ENCODE data around the gene EFCAB6. TPM values are rescaled to one million over a fixed set of nuclear protein-coding genes. Genes with fewer than 3 reads are reported as not detected.
A peak's percentile ranks its signal among the peaks of the same experiment; 100 is the strongest.

Gene EFCAB6
- total and polyA plus RNA-seq, 2 of the 4 experiments (the other 2 are of a cell fraction): 0.44 to 1.1 TPM

DNA sequence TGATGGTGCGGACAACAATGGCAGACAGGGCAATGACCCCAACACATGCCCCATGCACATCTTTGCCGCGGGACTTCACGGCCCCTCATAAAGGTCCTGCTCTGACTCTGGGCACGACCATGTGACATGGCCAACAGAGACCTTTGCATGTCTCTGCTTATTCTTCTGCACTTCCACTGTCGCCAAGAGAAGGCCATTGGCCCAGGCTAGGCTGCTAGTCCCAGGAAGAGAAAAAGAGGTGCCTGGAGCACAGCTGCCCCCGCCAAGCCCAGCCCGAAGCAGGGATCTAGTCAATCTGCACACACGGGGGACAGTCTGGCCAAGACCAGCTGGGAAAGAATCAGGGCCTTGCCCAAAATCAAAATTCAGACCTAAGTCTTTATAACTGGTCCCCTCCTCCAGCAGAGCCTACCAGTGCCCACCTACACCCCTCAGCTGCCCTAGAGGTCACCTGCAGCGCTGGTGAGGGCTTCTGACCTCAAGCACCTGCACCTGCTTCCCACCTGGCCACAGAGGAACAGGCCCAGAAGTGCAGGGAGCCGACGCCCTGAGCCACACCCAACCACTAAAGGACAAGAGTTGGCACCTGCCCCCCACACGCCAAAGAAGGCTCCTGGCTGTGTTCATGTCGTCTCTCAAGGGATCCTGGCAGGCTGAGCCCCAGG, 42.1 kb upstream of the EFCAB6 start:
- Histone ChIP-seq H3K27ac (ENCODE audit: insufficient read depth, low read length) (no peak overlapping the region), H4K5ac (ENCODE audit: low read depth, low read length) (no peak overlapping the region), H3K36me3 (ENCODE audit: control insufficient read depth, insufficient read depth, low read length) (no peaks in the 10 kb centered on the region), H2AK5ac (ENCODE audit: low read depth, low read length) (no peak overlapping the region), H3K79me1 (ENCODE audit: low read depth in 1 of 2, low read length in 2 of 2) (peaks cover 0 to 7% of the 10 kb centered on the region in 2 experiments; a peak in 1 of 4 replicates), H4K8ac (ENCODE audit: low read depth in 2 of 2, low read length in 2 of 2) (no peak overlapping the region), H2BK15ac (ENCODE audit: low read depth, low read length) (no peak overlapping the region), H3K4me2 (ENCODE audit: low read depth, low read length) (no peak overlapping the region), H2AK9ac (replicated peaks; ENCODE audit: low read depth, low read length, poor library complexity) (no peak overlapping the region), H2BK5ac (ENCODE audit: low read depth, low read length, poor library complexity, severe bottlenecking) (no peak overlapping the region), H3K4me1 (ENCODE audit: control insufficient read depth, insufficient read depth, low read length) (no peaks in the 10 kb centered on the region; the same call in 1 of the 2 replicates), H4K20me1 (ENCODE audit: insufficient read depth, low read length) (peaks cover 9% of the 10 kb centered on the region), H3K27me3 (ENCODE audit: control insufficient read depth, insufficient read depth, low read length) (peaks cover 1% of the 10 kb centered on the region; the same call in 1 of the 2 replicates), H3K4ac (ENCODE audit: low read depth, low read length) (no peak overlapping the region), H3K14ac (replicated peaks; ENCODE audit: low read depth, low read length) (no peak overlapping the region), H2BK120ac (ENCODE audit: low read depth, low read length) (no peak overlapping the region), H3K9ac (ENCODE audit: low read depth, low read length) (no peak overlapping the region), H3K23ac (ENCODE audit: low read depth, low read length) (no peak overlapping the region), H3K4me3 (ENCODE audit: insufficient read depth, low read depth, low read length) (no peak overlapping the region), H4K91ac (ENCODE audit: insufficient read depth, low read depth, low read length) (no peak overlapping the region), H3K56ac (ENCODE audit: extremely low read depth, insufficient read depth, low read length) (no peak overlapping the region), H3K9me1 (ENCODE audit: insufficient read depth, low read length) (no peaks in the 10 kb centered on the region), H3K18ac (ENCODE audit: low read depth, low read length) (no peak overlapping the region), H2BK20ac (ENCODE audit: low read depth, low read length) (no peak overlapping the region), H2AFZ (replicated peaks; ENCODE audit: low read length, poor library complexity) (peak overlapping the region; percentile 53), H3K9me3 (ENCODE audit: control insufficient read depth, insufficient read depth, low read length) (no peaks in the 10 kb centered on the region)
- intact Hi-C loops (cut with micrococcal nuclease): no loop called here
- in situ Hi-C loops (cut with MboI; ENCODE audit: low sequenced_read_pairs): no loop called here
- DNase-seq: no peak
- 70% methylated on average over 6 of the region's 14 CpGs; no CpG with 5 or more reads in 1 of the 2 experiments for WGBS, 2 experiments (ENCODE audit: extremely low coverage in 2 of 2, insufficient read length in 1 of 2)
- dilution Hi-C loops (cut with HindIII; ENCODE audit: low sequenced_read_pairs, unreplicated experiment): no loop called here
- no TSS peak for BruUV-seq (replicated peaks)
- no peak for ATAC-seq (ENCODE audit: low read depth)
- CTCF ChIA-PET: no interaction called here
- no peak for TF ChIP-seq USF2 (IDR thresholded peaks at IDR 0.05; ENCODE audit: low read depth, low read length)
- POLR2A ChIA-PET (ENCODE audit: unreplicated experiment): no interaction called here
